Measurements from ENCODE around the gene RBM27.

DNA sequence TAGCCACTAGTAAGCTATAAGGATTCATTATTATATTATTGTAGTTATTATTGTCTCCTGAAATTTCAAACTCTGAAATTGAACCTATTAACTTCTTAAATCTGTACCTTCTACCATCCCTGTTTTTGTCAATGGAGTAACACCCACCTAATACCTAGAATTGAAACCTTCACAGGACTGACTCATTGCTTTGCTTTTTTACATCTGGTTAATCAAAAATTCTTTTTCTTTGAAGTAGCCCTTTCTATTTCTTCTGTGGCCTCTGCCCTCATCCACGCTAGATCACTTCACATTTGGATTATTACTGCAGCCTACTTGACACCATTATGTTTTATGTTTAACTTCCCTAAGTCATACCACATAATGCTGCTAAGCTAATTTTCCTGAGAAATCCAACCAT is 35.6 kb downstream of the RBM27 start:
- TF ChIP-seq, protein P1, sequence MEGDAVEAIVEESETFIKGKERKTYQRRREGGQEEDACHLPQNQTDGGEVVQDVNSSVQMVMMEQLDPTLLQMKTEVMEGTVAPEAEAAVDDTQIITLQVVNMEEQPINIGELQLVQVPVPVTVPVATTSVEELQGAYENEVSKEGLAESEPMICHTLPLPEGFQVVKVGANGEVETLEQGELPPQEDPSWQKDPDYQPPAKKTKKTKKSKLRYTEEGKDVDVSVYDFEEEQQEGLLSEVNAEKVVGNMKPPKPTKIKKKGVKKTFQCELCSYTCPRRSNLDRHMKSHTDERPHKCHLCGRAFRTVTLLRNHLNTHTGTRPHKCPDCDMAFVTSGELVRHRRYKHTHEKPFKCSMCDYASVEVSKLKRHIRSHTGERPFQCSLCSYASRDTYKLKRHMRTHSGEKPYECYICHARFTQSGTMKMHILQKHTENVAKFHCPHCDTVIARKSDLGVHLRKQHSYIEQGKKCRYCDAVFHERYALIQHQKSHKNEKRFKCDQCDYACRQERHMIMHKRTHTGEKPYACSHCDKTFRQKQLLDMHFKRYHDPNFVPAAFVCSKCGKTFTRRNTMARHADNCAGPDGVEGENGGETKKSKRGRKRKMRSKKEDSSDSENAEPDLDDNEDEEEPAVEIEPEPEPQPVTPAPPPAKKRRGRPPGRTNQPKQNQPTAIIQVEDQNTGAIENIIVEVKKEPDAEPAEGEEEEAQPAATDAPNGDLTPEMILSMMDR (conservative IDR thresholded peaks at IDR 0.05; ENCODE audit: low read depth, low read length), result no peak
- TF ChIP-seq CEBPB (IDR thresholded peaks at IDR 0.05; ENCODE audit: low read depth, low read length) (no peak), SMC3 (IDR thresholded peaks at IDR 0.05; ENCODE audit: low read depth, low read length) (no peak), POLR2A (IDR thresholded peaks at IDR 0.05; ENCODE audit: low read depth, low read length) (no peak), MAZ (IDR thresholded peaks at IDR 0.05; ENCODE audit: borderline replicate concordance, low read depth, low read length) (no peak), BHLHE40 (IDR thresholded peaks at IDR 0.05; ENCODE audit: low read depth, low read length) (no peak), RAD21 (IDR thresholded peaks at IDR 0.05; ENCODE audit: low read length) (no peak), RFX5 (IDR thresholded peaks at IDR 0.05; ENCODE audit: low read depth, low read length) (no peak), FOS (IDR thresholded peaks at IDR 0.05; ENCODE audit: low read depth, low read length) (no peak), MXI1 (IDR thresholded peaks at IDR 0.05; ENCODE audit: borderline replicate concordance, low read depth, low read length) (no peak), NFE2L2 (IDR thresholded peaks at IDR 0.05; ENCODE audit: low read depth, low read length) (no peak), RCOR1 (IDR thresholded peaks at IDR 0.05; ENCODE audit: insufficient replicate concordance, low read length) (no peak)
- TF ChIP-seq, protein P2, sequence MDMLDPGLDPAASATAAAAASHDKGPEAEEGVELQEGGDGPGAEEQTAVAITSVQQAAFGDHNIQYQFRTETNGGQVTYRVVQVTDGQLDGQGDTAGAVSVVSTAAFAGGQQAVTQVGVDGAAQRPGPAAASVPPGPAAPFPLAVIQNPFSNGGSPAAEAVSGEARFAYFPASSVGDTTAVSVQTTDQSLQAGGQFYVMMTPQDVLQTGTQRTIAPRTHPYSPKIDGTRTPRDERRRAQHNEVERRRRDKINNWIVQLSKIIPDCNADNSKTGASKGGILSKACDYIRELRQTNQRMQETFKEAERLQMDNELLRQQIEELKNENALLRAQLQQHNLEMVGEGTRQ (IDR thresholded peaks at IDR 0.05; ENCODE audit: low read depth, low read length), result no peak
- TF ChIP-seq, protein P3, sequence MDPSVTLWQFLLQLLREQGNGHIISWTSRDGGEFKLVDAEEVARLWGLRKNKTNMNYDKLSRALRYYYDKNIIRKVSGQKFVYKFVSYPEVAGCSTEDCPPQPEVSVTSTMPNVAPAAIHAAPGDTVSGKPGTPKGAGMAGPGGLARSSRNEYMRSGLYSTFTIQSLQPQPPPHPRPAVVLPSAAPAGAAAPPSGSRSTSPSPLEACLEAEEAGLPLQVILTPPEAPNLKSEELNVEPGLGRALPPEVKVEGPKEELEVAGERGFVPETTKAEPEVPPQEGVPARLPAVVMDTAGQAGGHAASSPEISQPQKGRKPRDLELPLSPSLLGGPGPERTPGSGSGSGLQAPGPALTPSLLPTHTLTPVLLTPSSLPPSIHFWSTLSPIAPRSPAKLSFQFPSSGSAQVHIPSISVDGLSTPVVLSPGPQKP (IDR thresholded peaks at IDR 0.05; ENCODE audit: borderline replicate concordance, low read depth, low read length), result no peak

Data from IMR-90 (cell line).